HepG2 (cell line): ENCODE data around the gene KLF18. TPM values are rescaled to one million over a fixed set of nuclear protein-coding genes. Genes with fewer than 3 reads are reported as not detected.

ENCODE experiments used
- ATAC-seq: fragments of 200-7000 bp; cut with Tn5 transposase; 3 replicates; pipeline ENCODE4 v1.9.1; 2020; ENCODE audit warnings: mild to moderate bottlenecking, moderate library complexity
- BruUV-seq: library from RNA; stranded (reverse); fragments of 400-500 nt; replicated peaks from 2 replicates; lab custom pipeline; 2021; lab: Mats Ljungman, UMichigan
- CTCF ChIA-PET: fragments of 300-600 bp; formaldehyde crosslinking; extraction: SDS; loops from one replicate; lab custom pipeline; 2021; ENCODE audit warnings: low total read pairs, inconsistent platforms, low intra/inter-chr PET ratio; lab: Yijun Ruan, JAX
- POLR2A ChIA-PET: fragments of 350-600 bp; sonication (Branson Sonifier 250); formaldehyde crosslinking; loops from one replicate; lab custom pipeline; 2020; ENCODE audit warnings: antibody characterized with exemption, inconsistent platforms; lab: Yijun Ruan, JAX
- DNase-seq: peaks from one replicate; pipeline ENCODE4 v3.0.0-alpha.2; 2015; ENCODE audit warnings: low spot score
- FAIRE-seq: peaks from 3 replicates; lab custom pipeline; 2011; peaks lifted over from hg19 to GRCh38; lab: Jason Lieb, UNC
- H2AFZ ChIP-seq: one replicate; pipeline ENCODE4 v1.6.1; 2011; ENCODE audit warnings: low read length, inconsistent platforms
- H3K27ac ChIP-seq: fragments of 300-600 bp; 3 replicates; pipeline ENCODE4 v1.8.0; 2011; ENCODE audit warnings: mixed run types, mild to moderate bottlenecking, mixed read lengths, low read length, inconsistent platforms; ENCODE audit not compliant: insufficient read depth; ENCODE audit errors: extremely low read length
- H3K27me3 ChIP-seq, 2 experiments: fragments of 200-600 bp in 1 of 2; 2 replicates in 1 of 2; 3 replicates in 1 of 2; pipeline versions ENCODE4 v1.6.0 to v1.8.0; 2011; ENCODE audit warnings: low read length in 2 of 2, mild to moderate bottlenecking in 2 of 2, moderate library complexity in 2 of 2, inconsistent platforms in 1 of 2; ENCODE audit not compliant: insufficient read depth in 2 of 2, control insufficient read depth in 1 of 2
- H3K36me3 ChIP-seq, 2 experiments: fragments of 200-600 bp in 1 of 2; replicated peaks in 1 of 2; 2 replicates in 1 of 2; 3 replicates in 1 of 2; pipeline versions ENCODE4 v1.5.1 to v1.8.0; 2011; ENCODE audit warnings: low read length in 2 of 2, inconsistent platforms in 1 of 2; ENCODE audit not compliant: insufficient read depth in 2 of 2, control insufficient read depth in 1 of 2
- H3K4me1 ChIP-seq: 2 replicates; pipeline ENCODE4 v1.5.1; 2012; ENCODE audit warnings: low read length, inconsistent platforms; ENCODE audit not compliant: insufficient read depth
- H3K4me2 ChIP-seq: 2 replicates; pipeline ENCODE4 v1.6.0; 2011; ENCODE audit warnings: low read depth, low read length, inconsistent platforms
- H3K4me3 ChIP-seq, 3 experiments: fragments of 200-600 bp in 1 of 3; sonication (generic), shearing (Covaris generic) in 1 of 3; replicated peaks in 1 of 3; 2 replicates each; pipeline ENCODE4 v1.5.1; 2011 to 2016; ENCODE audit warnings: low read length in 3 of 3, inconsistent platforms in 2 of 3, low read depth in 2 of 3, mild to moderate bottlenecking in 2 of 3, control low read depth in 1 of 3, mixed read lengths in 1 of 3; ENCODE audit not compliant: insufficient read depth in 1 of 3
- H3K79me2 ChIP-seq: one replicate; pipeline ENCODE4 v1.6.1; 2011; ENCODE audit warnings: low read length, inconsistent platforms; ENCODE audit not compliant: insufficient read depth
- H3K9ac ChIP-seq: 2 replicates; pipeline ENCODE4 v1.6.0; 2011; ENCODE audit warnings: mild to moderate bottlenecking, low read depth, low read length, inconsistent platforms; ENCODE audit not compliant: insufficient read depth
- H3K9me3 ChIP-seq: 2 replicates; pipeline ENCODE4 v1.5.1; 2012; ENCODE audit warnings: mild to moderate bottlenecking, low read length
- H4K20me1 ChIP-seq: 2 replicates; pipeline ENCODE4 v1.6.0; 2011; ENCODE audit warnings: inconsistent platforms, mild to moderate bottlenecking, low read length, moderate library complexity; ENCODE audit not compliant: insufficient read depth
- DMAP1 ChIP-seq: IDR thresholded peaks from 2 replicates; pipeline ENCODE4 v1.6.1; 2016
- EED ChIP-seq: sonication (generic); formaldehyde crosslinking; IDR thresholded peaks from 2 replicates; pipeline ENCODE4 v1.5.0; 2020; ENCODE audit warnings: mild to moderate bottlenecking, missing genetic modification reagents
- FOXK2 ChIP-seq: fragments of 450-650 bp; IDR thresholded peaks from 2 replicates; pipeline ENCODE4 v1.6.1; 2016
- GZF1 ChIP-seq: sonication (generic); formaldehyde crosslinking; IDR thresholded peaks from 2 replicates; pipeline ENCODE4 v1.5.1; 2020; ENCODE audit warnings: mild to moderate bottlenecking, missing genetic modification reagents
- KLF15 ChIP-seq: sonication (generic); formaldehyde crosslinking; IDR thresholded peaks from 2 replicates; pipeline ENCODE4 v1.8.1; 2023; ENCODE audit warnings: borderline replicate concordance, mild to moderate bottlenecking, inconsistent platforms, missing genetic modification reagents, mixed read lengths
- MBNL3 ChIP-seq: fragments of 250-450 bp; sonication (Bioruptor Pico); conservative IDR thresholded peaks from 2 replicates; pipeline ENCODE4 v1.8.0; 2022; ENCODE audit warnings: mild to moderate bottlenecking, inconsistent platforms
- PHF8 ChIP-seq: sonication (generic); formaldehyde crosslinking; IDR thresholded peaks from 2 replicates; pipeline ENCODE4 v1.5.0; 2020; ENCODE audit warnings: missing genetic modification reagents
- POLR2G ChIP-seq: fragments of 200-400 bp; formaldehyde crosslinking; IDR thresholded peaks from 2 replicates; pipeline ENCODE4 v1.6.1; 2018; ENCODE audit warnings: mild to moderate bottlenecking, low read depth, low read length, moderate library complexity
- SALL2 ChIP-seq: sonication (generic); formaldehyde crosslinking; IDR thresholded peaks from 2 replicates; pipeline ENCODE4 v1.8.1; 2023; ENCODE audit warnings: mild to moderate bottlenecking, missing genetic modification reagents, inconsistent platforms
- SNRNP70 ChIP-seq: fragments of 200-400 bp; formaldehyde crosslinking; IDR thresholded peaks from 2 replicates; pipeline ENCODE4 v1.6.1; 2017; ENCODE audit warnings: mild to moderate bottlenecking, low read depth, low read length, moderate library complexity
- TCF12 ChIP-seq, 2 experiments: fragments of 450-650 bp in 1 of 2; sonication (generic) in 1 of 2; formaldehyde crosslinking in 1 of 2; IDR thresholded peaks; 2 replicates each; pipeline versions ENCODE4 v1.6.1 to v1.8.0; 2017 to 2022; ENCODE audit warnings: antibody characterized with exemption in 1 of 2, mild to moderate bottlenecking in 1 of 2, missing genetic modification reagents in 1 of 2, moderate library complexity in 1 of 2
- ZFP82 ChIP-seq: sonication (generic); formaldehyde crosslinking; IDR thresholded peaks from 2 replicates; pipeline ENCODE4 v1.5.1; 2020; ENCODE audit warnings: mild to moderate bottlenecking, missing genetic modification reagents, borderline replicate concordance
- WGBS: methylation state at CpG from one replicate; pipeline ENCODE4 v1.1.6; 2017; ENCODE audit warnings: low lambda C conversion rate; 5-methylcytosine and 5-hydroxymethylcytosine counted together
- in situ Hi-C: cut with HindIII; loops from 2 replicates; pipeline ENCODE4 v1.10.0; 2017; ENCODE audit warnings: low pct_unique_long_range_greater_than_20kb; ENCODE audit not compliant: extremely low pct_ligation_motif_present
- intact Hi-C: fragments of 100-400 bp; cut with micrococcal nuclease; formaldehyde crosslinking; loops from one replicate; pipeline ENCODE4 v1.10.0; 2022; ENCODE audit not compliant: unreplicated experiment
- polyA plus RNA-seq, 8 experiments: library from polyadenylated mRNA; depleted of rRNA in 3 of 8; stranded (reverse) in 7 of 8; unstranded in 1 of 8; fragments of >200 nt; fragmentation: Illumina TruSeq in 4 of 8; extraction: Trizol in 4 of 8; gene quantifications; 2 replicates each; pipeline versions ENCODE4 v1.2.1 to v1.2.3, GENCODE V29; 2011 to 2016; ENCODE audit warnings: low read depth in 4 of 8, missing spikeins in 1 of 8, mixed read lengths in 1 of 8; ENCODE audit not compliant: insufficient read depth in 1 of 8
- total RNA-seq, 5 experiments: library from RNA; depleted of rRNA; stranded (reverse); fragments of >200 nt; fragmentation: Illumina TruSeq; extraction: Trizol; gene quantifications; 2 replicates each; pipeline ENCODE4 v1.2.3, GENCODE V29; 2016; ENCODE audit warnings: low read depth in 1 of 5
- TF ChIP-seq, protein P1 (sequence below): sonication (generic); formaldehyde crosslinking; IDR thresholded peaks from 2 replicates; pipeline ENCODE4 v1.4.0; 2020; ENCODE audit warnings: missing genetic modification reagents
- TF ChIP-seq, protein P2 (sequence below): sonication (generic); formaldehyde crosslinking; IDR thresholded peaks from 2 replicates; pipeline ENCODE4 v1.4.0; 2020; ENCODE audit warnings: low read depth, missing genetic modification reagents

Gene KLF18
- total and polyA plus RNA-seq, 2 of the 13 experiments (the other 11 are each of a cell fraction or from before 2014, with no cell fraction given), result not detected

DNA sequence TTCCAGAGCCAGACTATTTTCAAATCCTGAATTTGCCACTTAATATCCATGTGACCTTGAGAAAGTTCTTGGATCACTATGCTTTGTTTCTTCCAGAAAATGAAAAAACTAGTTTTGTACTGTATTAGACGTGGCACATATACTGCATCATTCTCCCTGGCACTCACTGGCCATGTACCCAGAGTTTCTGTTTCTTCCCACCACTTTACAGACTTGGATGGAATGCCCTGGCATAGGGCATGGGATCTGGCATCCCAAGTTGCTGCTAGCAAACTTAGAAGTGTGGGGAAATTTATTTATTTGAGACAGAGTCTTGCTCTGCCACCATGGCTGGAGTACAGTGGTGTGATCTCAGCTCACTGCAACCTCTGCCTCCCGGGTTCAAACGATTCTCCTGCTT lies 10.0 kb downstream of the KLF18 start (continued):
- TF ChIP-seq EED (CRISPR knock-in tag), result no peak
- no peak for TF ChIP-seq GZF1 (CRISPR knock-in tag)
- no peak for TF ChIP-seq FOXK2
- TF ChIP-seq, all 625 proteins: peak for 0

DNA sequence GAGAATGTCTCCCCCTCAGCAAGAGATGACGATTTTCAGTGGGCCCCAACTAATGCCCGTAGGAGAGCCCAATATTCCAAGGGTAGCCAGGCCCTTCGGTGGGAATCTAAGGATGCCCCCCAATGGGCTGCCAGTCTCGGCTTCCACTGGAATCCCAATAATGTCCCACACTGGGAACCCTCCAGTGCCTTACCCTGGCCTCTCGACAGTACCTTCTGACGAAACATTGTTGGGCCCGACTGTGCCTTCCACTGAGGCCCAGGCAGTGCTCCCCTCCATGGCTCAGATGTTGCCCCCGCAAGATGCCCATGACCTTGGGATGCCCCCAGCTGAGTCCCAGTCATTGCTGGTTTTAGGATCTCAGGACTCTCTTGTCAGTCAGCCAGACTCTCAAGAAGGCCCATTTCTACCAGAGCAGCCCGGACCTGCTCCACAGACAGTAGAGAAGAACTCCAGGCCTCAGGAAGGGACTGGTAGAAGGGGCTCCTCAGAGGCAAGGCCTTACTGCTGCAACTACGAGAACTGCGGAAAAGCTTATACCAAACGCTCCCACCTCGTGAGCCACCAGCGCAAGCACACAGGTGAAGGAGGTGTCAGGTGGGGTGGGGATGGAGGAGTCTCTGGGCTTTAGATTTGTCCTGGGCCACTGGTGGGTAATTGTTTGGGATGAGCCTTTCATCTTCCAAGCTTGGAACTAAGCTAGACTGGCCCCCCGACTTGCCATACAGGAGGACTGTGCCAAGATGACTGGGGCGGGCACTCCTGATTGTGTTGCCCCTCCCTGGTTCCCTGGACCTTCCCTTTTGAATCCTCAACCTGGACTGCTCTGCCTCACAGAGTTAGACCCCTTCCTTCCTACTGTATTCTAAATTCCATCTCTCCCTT lies 11.6 kb downstream of the KLF18 start:
- H3K27ac ChIP-seq, result no peak overlapping the region
- TF ChIP-seq ZFP82 (CRISPR knock-in tag) (no peak), SALL2 (CRISPR knock-in tag) (no peak), PHF8 (no peak), TCF12 (IDR thresholded peaks at IDR 0.05) (no peak), TCF12 (CRISPR knock-in tag; IDR thresholded peaks at IDR 0.05) (no peak), KLF15 (CRISPR knock-in tag) (no peak), FOXK2 (no peak), POLR2G (no peak), DMAP1 (no peak), SNRNP70 (no peak), MBNL3 (CRISPR knock-in tag) (no peak)
- TF ChIP-seq, protein P1, sequence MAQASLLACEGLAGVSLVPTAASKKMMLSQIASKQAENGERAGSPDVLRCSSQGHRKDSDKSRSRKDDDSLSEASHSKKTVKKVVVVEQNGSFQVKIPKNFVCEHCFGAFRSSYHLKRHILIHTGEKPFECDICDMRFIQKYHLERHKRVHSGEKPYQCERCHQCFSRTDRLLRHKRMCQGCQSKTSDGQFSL, result no peak
- TF ChIP-seq, protein P2, sequence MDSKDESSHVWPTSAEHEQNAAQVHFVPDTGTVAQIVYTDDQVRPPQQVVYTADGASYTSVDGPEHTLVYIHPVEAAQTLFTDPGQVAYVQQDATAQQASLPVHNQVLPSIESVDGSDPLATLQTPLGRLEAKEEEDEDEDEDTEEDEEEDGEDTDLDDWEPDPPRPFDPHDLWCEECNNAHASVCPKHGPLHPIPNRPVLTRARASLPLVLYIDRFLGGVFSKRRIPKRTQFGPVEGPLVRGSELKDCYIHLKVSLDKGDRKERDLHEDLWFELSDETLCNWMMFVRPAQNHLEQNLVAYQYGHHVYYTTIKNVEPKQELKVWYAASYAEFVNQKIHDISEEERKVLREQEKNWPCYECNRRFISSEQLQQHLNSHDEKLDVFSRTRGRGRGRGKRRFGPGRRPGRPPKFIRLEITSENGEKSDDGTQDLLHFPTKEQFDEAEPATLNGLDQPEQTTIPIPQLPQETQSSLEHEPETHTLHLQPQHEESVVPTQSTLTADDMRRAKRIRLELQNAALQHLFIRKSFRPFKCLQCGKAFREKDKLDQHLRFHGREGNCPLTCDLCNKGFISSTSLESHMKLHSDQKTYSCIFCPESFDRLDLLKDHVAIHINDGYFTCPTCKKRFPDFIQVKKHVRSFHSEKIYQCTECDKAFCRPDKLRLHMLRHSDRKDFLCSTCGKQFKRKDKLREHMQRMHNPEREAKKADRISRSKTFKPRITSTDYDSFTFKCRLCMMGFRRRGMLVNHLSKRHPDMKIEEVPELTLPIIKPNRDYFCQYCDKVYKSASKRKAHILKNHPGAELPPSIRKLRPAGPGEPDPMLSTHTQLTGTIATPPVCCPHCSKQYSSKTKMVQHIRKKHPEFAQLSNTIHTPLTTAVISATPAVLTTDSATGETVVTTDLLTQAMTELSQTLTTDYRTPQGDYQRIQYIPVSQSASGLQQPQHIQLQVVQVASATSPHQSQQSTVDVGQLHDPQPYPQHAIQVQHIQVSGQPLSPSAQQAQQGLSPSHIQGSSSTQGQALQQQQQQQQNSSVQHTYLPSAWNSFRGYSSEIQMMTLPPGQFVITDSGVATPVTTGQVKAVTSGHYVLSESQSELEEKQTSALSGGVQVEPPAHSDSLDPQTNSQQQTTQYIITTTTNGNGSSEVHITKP (CRISPR knock-in tag), result no peak
- no TSS peak for BruUV-seq
- no peaks in the 10 kb centered on the region for H3K9me3 ChIP-seq
- H3K27me3 ChIP-seq, result peaks cover 3 to 39% of the 10 kb centered on the region in 2 experiments; a peak in 4 of 5 replicates
- H3K36me3 ChIP-seq, result no peaks in the 10 kb centered on the region
- DNase-seq, result no peak
- H2AFZ ChIP-seq, result no peak overlapping the region
- no peaks in the 10 kb centered on the region for H3K4me1 ChIP-seq
- no peaks in the 10 kb centered on the region for H4K20me1 ChIP-seq
- intact Hi-C loops, result no loop called here
- no peak overlapping the region for H3K9ac ChIP-seq
- FAIRE-seq, result no peak
- ChIA-PET CTCF (no interaction called here), POLR2A (no interaction called here)
- no peak overlapping the region for H3K4me2 ChIP-seq
- H3K4me3 ChIP-seq, result no peak overlapping the region
- WGBS, result 50% methylated on average over 7 of the region's 16 CpGs
- no peaks in the 10 kb centered on the region for H3K79me2 ChIP-seq
- in situ Hi-C loops, result no loop called here
- no peak for ATAC-seq
